Muscle layer of duodenum (tissue), 2 donors: ENCODE results near the gene CHST14.

Experiments
- H3K27ac ChIP-seq: one replicate; pipeline ENCODE4 v1.7.0; 2013; ENCODE audit warnings: mild to moderate bottlenecking, low read length
- H3K27me3 ChIP-seq: one replicate; pipeline ENCODE4 v1.7.0; 2013; ENCODE audit warnings: low read depth, mild to moderate bottlenecking, control low read depth, low read length
- H3K36me3 ChIP-seq, 2 donors: one replicate each; pipeline ENCODE4 v1.7.0; 2013; ENCODE audit warnings: low read length in 2 of 2, control low read depth in 1 of 2, mild to moderate bottlenecking in 1 of 2; ENCODE audit not compliant: insufficient read depth in 2 of 2, control insufficient read depth in 1 of 2
- H3K4me1 ChIP-seq, 2 donors: one replicate each; pipeline ENCODE4 v1.7.0; 2013; ENCODE audit warnings: low read length in 2 of 2, mild to moderate bottlenecking in 2 of 2, control low read depth in 1 of 2, moderate library complexity in 1 of 2; ENCODE audit not compliant: insufficient read depth in 2 of 2, control insufficient read depth in 1 of 2
- H3K4me3 ChIP-seq, 2 donors: one replicate each; pipeline ENCODE4 v1.7.0; 2013; ENCODE audit warnings: low read length in 2 of 2, low read depth in 1 of 2, mild to moderate bottlenecking in 1 of 2
- H3K9me3 ChIP-seq, 2 donors: one replicate each; pipeline ENCODE4 v1.7.0; 2013; ENCODE audit warnings: low read length in 2 of 2, control low read depth in 1 of 2, mild to moderate bottlenecking in 1 of 2; ENCODE audit not compliant: control insufficient read depth in 1 of 2
- donor health status: healthy.

Gene CHST14

DNA sequence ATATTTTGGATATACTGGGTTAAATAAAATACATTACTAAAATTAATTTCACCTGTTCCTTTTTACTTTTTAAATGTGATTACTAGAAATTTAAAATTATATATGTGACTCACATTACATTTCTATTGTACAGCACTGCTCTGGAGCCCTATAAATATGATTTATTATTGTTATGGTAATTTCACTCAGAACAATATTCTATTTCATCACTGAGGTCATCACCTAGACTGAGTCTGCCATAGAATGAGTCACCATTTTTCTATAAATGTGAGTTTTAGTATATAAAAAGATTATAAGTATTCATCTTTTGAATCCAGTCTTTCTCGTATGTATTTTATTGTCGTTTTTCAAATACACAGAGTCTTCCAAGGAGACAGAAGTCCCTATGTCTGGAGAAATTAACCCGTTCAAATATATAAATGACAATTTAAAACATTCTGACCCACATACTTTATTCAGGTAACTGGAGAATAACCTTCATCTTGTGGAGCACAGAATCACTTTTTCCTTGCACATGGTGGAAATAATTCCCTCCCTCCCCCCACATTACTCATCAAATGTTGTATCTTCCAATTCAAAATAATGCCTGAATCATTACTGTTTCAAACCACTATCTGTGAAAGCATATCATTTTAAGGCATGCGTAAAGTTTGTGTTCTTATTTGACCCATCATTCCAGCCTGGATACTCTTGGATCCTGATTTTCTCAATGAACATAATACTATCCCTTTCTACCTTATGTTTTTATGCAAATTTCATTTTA is 30.0 kb downstream of the CHST14 start:
- H3K4me1 ChIP-seq: no peaks in the 10 kb centered on the region
- H3K4me3 ChIP-seq: no peak overlapping the region
- no peak overlapping the region for H3K27ac ChIP-seq
- H3K9me3 ChIP-seq: no peaks in the 10 kb centered on the region
- no peaks in the 10 kb centered on the region for H3K36me3 ChIP-seq
- H3K27me3 ChIP-seq: no peaks in the 10 kb centered on the region

DNA sequence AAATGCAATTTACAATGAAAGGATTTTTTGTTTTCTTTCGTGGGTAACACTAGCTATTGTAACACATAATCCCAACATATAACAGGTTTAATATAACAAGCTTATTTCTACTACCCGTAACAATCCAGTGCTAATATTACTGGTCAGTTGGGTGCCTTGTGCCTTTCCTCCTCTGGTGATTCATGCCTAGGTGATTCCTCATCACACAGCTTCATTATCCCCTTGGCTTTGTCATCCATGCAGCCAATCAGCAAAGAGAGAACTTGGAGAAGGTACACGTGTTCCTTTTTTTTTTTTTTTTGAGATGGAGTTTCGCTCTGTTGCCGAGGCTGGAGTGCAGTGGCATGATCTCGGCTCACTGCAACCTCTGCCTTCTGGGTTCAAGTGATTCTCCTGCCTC is 30.7 kb downstream of the CHST14 start:
- Histone ChIP-seq H3K27me3 (no peaks in the 10 kb centered on the region), H3K4me3 (no peak overlapping the region), H3K4me1 (no peaks in the 10 kb centered on the region), H3K9me3 (no peaks in the 10 kb centered on the region), H3K36me3 (no peaks in the 10 kb centered on the region), H3K27ac (no peak overlapping the region)

DNA sequence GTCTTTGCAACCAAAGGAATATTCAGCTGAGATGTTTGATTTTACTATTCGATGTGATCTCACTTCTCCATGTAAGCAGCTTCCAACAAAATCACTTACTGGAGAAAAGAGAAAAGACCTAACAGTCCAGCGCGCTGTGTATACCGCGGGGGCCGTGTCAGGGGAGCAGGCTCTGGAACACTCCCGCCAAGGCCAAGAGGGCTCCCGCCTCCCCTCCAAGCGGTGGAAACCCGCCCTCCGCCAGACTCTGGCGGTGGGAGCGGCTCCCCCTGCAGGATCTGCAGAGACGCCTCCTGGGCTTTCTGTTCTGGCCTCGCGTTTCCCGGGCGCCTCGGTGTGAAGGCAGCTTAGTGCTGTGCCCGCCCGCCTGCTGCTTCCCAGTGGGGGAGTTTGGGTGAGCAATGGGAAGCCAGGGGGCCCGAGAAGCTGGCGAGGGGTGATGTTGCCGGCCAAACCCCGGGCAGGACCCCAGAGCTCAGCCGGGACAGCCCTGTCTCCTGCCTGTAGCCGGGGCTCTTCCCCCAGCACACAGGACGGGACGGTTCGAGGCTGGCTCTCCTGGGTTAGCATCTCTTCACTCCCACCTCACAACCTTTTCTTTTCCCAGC is 36.3 kb downstream of the CHST14 start:
- H3K36me3 ChIP-seq: no peaks in the 10 kb centered on the region
- H3K27me3 ChIP-seq: no peaks in the 10 kb centered on the region
- no peaks in the 10 kb centered on the region for H3K4me1 ChIP-seq
- H3K27ac ChIP-seq: no peak overlapping the region
- H3K9me3 ChIP-seq: no peaks in the 10 kb centered on the region
- peak overlapping the region in 1 of 2 donors; percentile 48 for H3K4me3 ChIP-seq

DNA sequence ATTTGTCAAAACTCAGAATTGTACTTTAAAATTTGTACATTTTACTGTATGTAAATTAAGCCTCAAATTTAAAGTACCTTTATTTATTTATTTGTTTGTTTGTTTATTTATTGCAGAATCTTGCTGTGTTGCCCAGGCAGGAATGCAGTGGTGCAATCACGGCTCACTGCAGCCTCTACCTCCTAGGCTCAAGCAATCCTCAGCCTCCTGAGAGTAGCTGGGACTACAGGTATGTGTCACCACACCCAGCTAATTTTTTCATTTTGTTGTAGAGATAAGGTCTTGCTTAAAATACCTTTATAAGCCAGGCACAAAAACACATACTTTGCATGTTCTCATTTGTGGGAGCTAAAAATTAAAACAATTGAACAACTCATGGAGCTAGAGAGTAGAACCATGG is 37.4 kb downstream of the CHST14 start:
- H3K27me3 ChIP-seq: no peaks in the 10 kb centered on the region

DNA sequence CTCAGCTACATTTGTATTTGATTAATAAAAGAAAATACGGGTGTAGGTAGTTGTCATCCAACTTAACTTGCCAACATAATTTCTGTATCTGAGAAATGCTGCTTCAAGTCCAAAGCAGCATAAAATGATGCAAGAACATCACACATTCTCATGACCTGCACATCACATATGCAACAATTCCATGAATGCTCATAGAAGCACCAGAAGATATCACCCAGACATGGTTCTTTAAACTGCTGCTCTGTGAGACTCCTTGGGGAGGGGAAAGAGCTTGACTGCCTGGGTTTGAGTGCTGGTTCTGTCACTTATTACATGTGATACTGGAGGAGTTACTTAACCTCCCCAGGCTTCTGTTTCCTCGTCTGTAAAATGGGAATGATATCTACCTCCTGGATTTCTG is 39.4 kb downstream of the CHST14 start:
- Histone ChIP-seq H3K36me3 (no peaks in the 10 kb centered on the region), H3K27me3 (no peaks in the 10 kb centered on the region), H3K4me3 (no peak overlapping the region), H3K9me3 (no peaks in the 10 kb centered on the region), H3K4me1 (no peaks in the 10 kb centered on the region), H3K27ac (no peak overlapping the region)

More for the DNA sequence above, 37.4 kb downstream of the CHST14 start:
- H3K4me3 ChIP-seq: no peak overlapping the region
- H3K4me1 ChIP-seq: no peaks in the 10 kb centered on the region
- no peaks in the 10 kb centered on the region for H3K36me3 ChIP-seq
- no peak overlapping the region for H3K27ac ChIP-seq
- no peaks in the 10 kb centered on the region for H3K9me3 ChIP-seq

DNA sequence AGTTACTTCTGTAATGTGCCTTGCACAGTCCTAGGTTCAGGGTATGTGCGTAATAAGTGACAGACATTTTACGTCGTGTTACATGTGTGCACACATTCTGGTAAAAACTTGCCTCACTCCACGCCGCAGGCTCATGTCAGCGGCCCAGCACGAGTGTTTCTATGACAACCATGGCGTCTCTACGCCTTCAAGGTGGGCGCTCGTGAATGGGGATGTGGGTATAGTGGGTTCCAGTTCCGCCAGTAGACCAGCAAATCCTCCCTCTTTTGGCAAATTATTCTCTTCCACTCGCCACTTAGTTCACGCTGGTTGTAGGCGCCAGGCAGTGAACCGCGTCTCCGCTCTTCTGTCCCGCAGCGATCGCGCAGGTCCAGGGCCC is 40.3 kb downstream of the CHST14 start:
- Histone ChIP-seq H3K36me3 (no peaks in the 10 kb centered on the region), H3K27ac (no peak overlapping the region), H3K4me3 (peak overlapping the region; percentile 57 to 70), H3K4me1 (no peaks in the 10 kb centered on the region), H3K9me3 (no peaks in the 10 kb centered on the region), H3K27me3 (no peaks in the 10 kb centered on the region)

DNA sequence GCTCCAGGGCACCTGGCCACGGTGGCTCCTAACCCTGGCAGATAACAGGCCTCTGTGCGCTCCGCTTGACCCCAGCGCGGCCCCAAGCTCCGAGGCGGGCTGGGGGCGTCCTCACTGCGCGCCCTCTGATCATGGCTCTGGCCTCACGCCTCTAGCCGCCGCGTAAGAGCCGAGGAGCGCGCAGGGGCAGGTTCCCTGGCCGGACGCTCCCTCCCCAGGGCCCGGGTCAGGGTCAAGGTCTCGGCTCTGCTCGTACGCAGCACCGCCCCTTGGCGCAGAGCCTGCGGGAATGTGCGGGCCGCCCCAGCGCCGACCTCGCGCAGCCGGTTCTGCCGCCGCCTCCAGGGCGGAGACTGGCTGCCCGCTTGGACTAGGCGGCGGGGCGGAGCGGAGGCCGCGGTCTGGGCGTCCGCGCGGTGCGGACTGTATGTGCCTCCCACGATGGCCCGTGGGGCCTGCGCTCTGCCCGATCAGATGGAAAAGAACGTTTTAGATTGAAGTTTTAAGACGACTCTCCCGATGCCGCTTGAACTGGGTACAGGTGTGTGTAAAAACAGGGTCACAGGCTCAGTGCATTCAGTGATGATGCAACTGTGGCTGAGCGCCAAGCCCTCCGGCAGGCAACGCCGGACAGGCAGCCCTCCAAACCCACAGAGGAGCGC is 40.8 kb downstream of the CHST14 start:
- Histone ChIP-seq H3K27ac (no peak overlapping the region), H3K4me1 (no peaks in the 10 kb centered on the region), H3K4me3 (peak overlapping the region; percentile 57 to 70)

DNA sequence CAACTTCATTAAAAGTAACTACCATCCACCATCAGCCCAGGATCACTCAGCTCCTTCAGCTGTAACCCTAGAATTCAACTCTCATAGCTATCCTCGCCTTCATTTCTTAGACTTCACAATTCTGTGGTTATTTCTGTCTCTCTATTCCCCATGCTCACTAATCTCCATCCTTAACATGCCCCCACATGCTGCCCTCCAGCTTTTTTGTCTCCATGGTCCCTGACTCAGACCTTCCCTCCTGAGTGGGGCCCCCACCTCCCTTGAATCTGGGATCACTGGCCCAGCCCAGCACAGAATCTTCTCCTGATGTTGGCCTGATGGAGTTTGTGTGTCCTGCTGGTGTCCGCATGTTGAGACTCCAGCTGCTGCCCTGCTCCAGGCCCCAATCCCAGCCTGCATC is 41.7 kb downstream of the CHST14 start:
- Histone ChIP-seq H3K27ac (no peak overlapping the region), H3K27me3 (no peaks in the 10 kb centered on the region), H3K4me3 (no peak overlapping the region)

More for the DNA sequence above, 40.8 kb downstream of the CHST14 start:
- H3K36me3 ChIP-seq: no peaks in the 10 kb centered on the region
- no peaks in the 10 kb centered on the region for H3K9me3 ChIP-seq
- H3K27me3 ChIP-seq: no peaks in the 10 kb centered on the region

DNA sequence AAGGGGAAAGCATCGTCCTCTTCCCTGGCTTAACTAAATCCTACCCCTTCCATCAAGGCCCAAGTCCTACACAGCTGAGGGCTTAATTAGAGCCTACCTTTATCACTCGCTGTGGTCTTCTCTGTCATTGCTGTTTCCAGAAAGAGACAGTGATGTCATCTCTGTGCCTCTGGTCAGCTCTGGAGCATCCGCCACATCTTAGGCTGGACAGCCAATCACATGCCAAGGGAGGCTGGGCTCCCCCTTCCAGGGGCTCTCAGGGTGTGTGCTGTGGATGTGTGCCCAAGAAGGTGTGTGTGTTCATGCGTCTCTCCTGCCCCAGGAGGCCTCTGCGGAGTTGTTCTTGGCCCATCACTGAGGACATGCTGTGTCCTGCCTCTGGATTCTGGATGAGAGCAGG is 42.8 kb downstream of the CHST14 start:
- Histone ChIP-seq H3K27ac (no peak overlapping the region), H3K9me3 (no peaks in the 10 kb centered on the region), H3K4me1 (no peaks in the 10 kb centered on the region), H3K27me3 (no peaks in the 10 kb centered on the region), H3K36me3 (no peaks in the 10 kb centered on the region), H3K4me3 (no peak overlapping the region)

More for the DNA sequence above, 41.7 kb downstream of the CHST14 start:
- no peaks in the 10 kb centered on the region for H3K36me3 ChIP-seq
- H3K9me3 ChIP-seq: no peaks in the 10 kb centered on the region
- H3K4me1 ChIP-seq: no peaks in the 10 kb centered on the region

DNA sequence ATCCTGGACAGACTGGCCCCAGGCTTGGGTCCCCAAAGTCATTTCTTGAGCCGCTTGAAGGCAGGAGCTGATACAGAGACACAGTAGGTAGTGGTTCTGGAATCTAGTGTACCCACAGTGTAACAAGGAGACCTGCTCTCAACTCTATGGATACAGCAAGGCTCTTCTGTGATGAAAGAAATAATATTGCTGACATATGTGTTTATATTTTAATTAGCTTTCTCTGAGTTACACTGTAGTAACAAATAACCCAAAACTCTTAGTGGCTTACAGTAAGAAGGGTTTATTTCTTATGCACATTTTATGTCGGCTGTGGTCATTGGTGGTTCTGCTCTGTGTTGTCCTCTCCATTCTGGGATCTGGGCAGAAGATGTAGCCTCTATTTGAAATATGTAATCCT is 45.5 kb downstream of the CHST14 start:
- Histone ChIP-seq H3K36me3 (no peaks in the 10 kb centered on the region), H3K27me3 (no peaks in the 10 kb centered on the region), H3K9me3 (no peaks in the 10 kb centered on the region), H3K4me1 (no peaks in the 10 kb centered on the region), H3K27ac (no peak overlapping the region), H3K4me3 (no peak overlapping the region)
